ENCODE data around the gene NTHL1.

DNA sequence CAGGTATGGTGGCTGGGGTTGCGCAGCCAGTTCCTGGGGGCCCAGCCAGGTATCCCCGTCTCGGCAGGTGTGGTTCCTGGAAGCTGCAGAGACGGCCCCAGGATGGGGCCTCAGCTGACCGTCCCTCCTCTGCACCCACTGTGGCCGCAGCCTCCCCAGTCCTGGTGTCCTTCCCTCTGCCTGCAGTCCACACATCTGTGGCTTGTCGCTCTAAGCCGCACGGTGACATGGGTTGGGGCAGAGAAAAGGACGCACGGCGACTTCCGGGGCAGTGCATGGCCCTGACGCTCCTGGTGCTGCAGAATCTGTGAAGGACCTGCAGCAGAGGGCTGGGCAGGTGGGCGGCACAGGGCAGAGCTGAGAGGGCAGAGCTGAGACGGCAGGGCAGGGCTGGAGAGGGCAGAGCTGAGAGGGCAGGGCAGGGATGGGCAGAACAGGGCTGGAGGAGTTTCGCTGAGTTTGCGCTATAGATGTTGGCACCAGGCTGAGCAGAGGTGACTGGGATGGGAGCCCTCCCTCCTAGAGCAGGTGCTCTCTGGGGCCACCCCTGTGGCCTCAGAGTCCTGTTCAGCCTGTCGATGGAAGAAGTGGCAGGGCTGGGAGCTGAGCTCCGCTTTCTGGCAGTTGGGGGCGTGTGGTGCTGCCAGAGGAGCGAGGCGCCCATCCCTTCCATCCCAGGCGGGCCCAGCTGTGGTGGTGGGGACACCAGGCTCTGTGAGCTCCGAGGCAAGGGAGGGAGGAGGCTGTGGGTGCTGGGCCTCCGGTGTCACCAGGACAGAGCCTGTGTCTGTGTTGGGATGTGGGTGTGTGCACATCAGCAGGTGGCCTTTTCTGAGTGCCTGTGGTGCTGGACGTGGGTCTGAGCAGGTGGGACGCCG, 23.2 kb upstream of the NTHL1 start:
- TF ChIP-seq CTCF (IDR thresholded peaks at IDR 0.05 in 8 of 11, conservative IDR thresholded peaks at IDR 0.05 in 3 of 11): no peak
- TF ChIP-seq POLR2AphosphoS5 (IDR thresholded peaks at IDR 0.05): no peak
- no peak for TF ChIP-seq POLR2A (IDR thresholded peaks at IDR 0.05)

Measured in spleen (tissue), 7 donors.